ENCODE results near the gene MS4A10. TPM values are rescaled to one million over a fixed set of nuclear protein-coding genes. Genes with fewer than 3 reads are reported as not detected.
"Not testable (repeated sequence)": the region's sequence is repeated elsewhere in the genome, so short reads cannot be mapped to it uniquely, and the experiment has no call there.

The MS4A10 gene
- not detected for total RNA-seq

DNA sequence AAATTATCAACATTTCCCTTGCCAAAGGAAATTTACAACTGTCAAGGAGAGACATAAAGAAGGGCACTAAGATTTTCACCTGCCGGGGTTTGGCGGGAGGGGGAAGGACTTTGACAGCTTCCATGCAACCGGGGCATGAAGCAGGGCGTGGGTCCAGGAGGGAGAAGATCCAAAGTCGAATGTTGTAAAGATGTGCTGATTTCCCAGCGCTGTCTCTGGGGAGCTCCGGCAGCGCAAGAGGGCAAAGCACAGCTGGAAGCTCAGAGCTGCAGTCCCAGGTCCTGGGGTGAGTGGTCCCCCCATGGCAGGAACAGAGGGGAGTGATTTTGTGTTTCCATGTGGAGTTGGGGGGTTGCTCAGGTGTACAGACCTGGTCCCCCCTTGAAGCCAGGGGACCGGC lies at the start of gene MS4A10:
TSS of gene MS4A10 (plus strand) at position 198 of the 400 bp plus-strand sequence. CDS start 5,003 bp downstream, outside the sequence.
- no peak for DNase-seq (ENCODE audit: low spot score)

DNA sequence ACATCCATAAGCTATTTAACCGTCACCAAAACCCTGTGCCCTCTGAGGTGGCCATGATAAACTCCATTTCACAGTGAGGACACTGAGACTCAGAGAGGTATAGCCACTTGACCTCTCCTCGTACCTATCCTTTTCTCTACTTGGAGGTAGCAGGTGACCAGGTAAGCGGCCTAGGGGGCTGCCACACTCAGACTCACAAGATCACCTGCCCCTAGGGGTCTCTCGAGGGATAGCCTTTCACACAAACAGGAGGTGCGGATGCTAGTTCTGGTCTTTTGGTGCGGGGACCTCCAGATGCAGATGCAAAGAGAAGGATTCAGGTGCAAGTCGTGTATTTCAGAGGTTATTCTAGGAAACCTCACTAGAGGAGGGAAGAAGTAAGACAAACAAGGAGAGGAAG lies 46.0 kb upstream of the MS4A10 start:
- no peak for DNase-seq (ENCODE audit: low spot score)

DNA sequence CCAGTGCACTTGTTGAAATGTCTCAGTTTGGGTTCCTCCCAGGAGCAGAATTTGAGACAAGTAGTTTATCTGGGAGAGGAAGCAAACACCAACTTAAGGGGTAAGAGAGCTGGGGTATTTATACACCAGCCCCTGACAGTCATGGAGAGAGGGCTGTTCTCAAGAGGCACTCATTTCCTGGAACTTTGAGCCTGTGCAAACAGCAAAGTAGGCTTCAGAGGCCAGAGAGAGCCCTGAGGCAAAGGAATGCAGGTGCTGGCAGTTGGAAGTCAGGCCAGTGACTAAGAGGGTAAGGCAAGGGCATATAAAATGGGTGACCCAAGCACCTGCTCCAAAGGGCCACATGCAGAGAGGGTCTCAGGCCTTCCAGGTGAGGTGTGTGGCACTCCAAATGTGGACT lies 44.6 kb upstream of the MS4A10 start:
- DNase-seq (ENCODE audit: low spot score), result no peak

DNA sequence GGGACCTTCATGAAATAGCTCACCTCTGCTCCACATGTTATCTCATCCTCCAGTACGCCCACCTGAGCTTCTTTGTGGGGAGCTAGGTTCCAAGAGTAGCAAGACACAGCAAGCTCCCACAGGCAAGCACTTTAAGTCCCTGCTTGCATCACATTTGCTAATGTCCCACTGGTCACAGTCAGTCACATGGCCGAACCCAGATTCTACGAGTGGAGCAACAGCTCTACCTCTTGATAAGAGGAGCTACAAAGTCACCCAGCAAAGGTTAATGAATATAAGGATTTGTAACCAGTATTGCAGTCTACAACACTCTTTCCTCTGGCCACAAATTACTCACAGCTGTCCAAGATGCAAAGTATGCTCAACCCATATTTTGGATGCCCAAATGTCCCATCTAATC lies 43.7 kb upstream of the MS4A10 start:
- DNase-seq (ENCODE audit: low spot score), result no peak

GRCh38 chr11:60743058-60743457 lies 42.1 kb upstream of the MS4A10 start:
- no peak for DNase-seq (ENCODE audit: low spot score)

- peak; percentile 26 for DNase-seq (ENCODE audit: low spot score)
Measured at GRCh38 chr11:60744114-60744513, 41.0 kb upstream of the MS4A10 start.

DNA sequence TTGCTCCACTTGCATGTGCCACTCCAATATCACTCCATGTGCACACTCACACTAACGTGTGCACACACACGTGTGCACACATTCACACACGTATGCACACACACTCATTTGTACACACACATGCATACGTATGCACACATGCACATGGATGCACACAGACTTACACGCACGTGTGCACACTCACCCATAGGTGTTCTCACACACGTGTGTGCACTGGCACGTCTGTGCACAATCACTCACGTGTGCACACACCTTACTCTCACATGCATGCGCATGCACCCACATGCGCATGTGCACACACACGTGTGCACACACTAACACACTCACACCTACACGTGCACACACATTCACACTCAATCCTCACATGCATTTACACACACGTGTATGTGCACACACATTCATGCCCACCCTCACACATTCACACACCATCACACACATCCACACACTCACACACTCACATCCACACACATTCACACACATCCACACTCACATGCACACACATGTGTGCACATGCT lies 37.7 kb upstream of the MS4A10 start:
- DNase-seq (ENCODE audit: low spot score), result no peak

GRCh38 chr11:60748225-60748624 lies 36.9 kb upstream of the MS4A10 start:
- DNase-seq (ENCODE audit: low spot score), result no peak

GRCh38 chr11:60748821-60749220 lies 36.3 kb upstream of the MS4A10 start:
- DNase-seq (ENCODE audit: low spot score), result no peak

DNA sequence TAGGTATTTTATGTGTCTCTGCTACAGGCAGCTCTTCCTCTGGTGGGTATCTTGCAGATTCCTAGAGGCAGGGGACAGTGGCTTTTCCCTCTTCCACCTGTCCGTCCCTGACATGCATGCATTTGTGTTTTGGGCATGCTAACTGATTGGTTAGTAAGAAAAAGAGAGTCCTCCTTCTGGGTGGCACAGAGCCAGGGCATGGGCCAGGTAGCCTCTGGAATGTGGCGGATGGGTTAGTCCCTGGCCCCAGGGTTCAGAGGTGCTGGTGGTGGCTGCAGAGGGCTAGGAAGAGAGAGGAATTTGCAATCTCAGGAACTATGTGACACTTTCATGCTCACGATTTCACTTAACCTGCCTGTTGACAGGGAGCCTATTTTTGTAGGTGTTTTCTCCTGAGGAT lies 34.2 kb upstream of the MS4A10 start:
- DNase-seq (ENCODE audit: low spot score), result no peak

GRCh38 chr11:60753309-60753708 lies 31.8 kb upstream of the MS4A10 start:
- no peak for DNase-seq (ENCODE audit: low spot score)

DNA sequence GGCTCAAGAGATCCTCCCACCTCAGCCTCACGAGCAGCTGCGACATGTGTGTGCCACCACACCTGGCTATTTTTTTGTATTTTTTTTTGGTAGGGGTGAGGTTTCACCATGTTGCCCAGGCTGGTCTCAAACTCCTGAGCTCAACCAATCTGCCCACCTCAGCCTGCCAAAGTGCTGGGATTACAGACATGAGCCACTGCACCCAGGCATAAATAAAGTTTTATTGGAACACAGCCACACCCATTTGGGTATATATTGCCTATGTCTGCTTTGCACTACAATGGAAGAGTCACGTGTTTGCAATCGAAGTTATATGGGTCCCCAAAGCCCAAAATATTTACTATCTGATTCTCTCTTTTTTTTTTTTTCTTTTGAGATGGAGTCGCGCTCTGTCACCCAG lies 30.2 kb upstream of the MS4A10 start:
- no peak for DNase-seq (ENCODE audit: low spot score)

DNA sequence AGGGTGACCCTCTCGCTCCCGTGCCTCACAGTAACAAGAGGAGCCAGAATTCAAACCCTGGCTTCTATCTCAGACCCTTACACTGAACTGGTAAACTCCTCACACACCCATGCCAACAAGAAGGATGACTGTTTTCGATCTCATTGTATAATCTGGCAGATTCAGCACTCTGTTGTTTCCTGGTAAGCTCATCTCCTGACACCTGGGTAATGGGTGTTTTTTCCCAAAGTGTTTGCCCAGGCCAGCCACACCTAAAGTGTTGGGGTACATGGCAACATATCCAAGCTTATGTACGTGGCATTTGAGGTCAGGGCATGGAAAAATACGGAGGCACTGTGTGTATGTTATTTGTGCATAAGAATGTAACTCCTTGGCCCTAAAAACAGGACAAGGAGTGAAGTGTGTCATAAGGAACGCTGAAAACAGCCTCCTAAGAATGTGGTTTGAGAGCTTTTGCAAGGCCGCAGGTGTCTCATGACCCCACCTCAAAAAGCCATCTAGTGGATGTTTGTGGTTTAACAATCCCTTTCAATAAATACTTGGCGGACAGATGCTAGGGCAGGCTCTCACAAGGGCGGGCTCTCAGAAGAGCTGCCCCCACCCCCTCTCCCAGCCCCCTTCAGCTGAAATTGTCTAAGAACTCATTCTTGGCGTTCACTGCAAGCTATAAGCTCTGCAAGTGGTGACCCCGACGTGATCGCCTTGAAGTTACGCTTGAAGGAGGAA lies 28.7 kb upstream of the MS4A10 start, which contains the start of gene MS4A15:
TSS of gene MS4A15 (plus strand) at position 561 of the 726 bp plus-strand sequence. CDS start 6,867 bp downstream, outside the sequence.
- no peak for DNase-seq (ENCODE audit: low spot score)

DNA sequence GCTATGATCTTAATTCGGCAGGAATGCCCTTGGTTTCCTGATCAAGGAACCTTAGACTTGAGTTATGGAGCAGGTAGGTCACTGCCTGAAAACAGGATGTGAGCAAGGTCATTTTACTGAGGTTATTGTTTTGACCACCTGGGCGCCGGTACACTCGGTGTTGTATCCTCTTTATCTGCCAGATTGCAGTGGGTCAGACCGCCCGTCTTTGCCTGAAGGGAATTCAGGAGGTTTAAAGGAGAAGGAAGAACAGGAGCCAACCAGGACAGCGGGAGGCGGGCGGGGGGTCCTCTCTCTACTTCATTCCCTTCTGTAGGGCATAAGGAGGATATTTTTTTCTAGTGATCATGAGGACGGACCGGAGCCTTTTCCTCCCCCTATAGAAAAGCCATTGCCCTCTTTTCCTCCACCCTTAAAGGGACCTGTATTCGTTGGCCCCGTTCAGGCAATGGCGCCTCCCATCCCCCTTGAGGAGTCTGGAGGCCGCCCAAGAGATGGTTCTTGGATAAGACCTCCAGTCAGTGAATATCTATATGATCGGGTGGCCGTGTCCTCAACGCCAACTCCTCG lies 27.8 kb upstream of the MS4A10 start:
- DNase-seq (ENCODE audit: low spot score), result no peak

- DNase-seq (ENCODE audit: low spot score), result not testable (repeated sequence)
Measured at GRCh38 chr11:60758671-60759070, 26.5 kb upstream of the MS4A10 start.

GRCh38 chr11:60759438-60760225 lies 25.5 kb upstream of the MS4A10 start:
- DNase-seq (ENCODE audit: low spot score), result not testable (repeated sequence)

- no peak for DNase-seq (ENCODE audit: low spot score)
Measured at GRCh38 chr11:60761436-60762190, 23.5 kb upstream of the MS4A10 start.

GRCh38 chr11:60762851-60763691 lies 22.1 kb upstream of the MS4A10 start:
- no peak for DNase-seq (ENCODE audit: low spot score)

DNA sequence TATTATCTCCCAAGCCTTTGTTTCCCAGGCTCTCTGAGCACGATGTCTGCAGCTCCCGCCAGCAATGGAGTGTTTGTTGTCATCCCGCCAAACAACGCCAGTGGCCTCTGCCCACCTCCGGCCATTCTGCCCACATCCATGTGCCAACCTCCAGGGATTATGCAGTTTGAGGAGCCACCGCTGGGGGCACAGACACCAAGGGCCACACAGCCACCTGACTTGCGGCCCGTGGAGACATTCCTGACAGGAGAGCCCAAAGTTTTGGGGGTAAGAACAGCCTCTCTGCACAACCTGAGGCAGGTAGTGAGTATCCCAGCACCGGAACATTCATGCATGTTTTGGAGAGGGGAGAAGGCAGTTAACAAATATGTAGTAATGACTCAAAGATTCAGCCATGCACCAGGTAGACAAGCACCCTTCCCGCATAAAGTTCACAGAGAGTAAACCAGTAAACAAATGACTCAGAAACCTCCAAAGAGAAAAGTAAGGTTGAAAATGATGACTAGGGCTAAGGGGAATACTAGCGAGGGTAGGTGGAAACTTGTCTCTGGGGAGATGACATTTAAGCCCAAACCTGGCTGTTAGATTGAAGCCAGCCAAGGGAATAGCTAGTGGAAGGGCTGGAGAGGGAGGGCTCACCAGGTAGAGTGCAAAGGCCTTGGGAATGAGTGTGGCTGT lies 21.3 kb upstream of the MS4A10 start:
- DNase-seq (ENCODE audit: low spot score), result no peak

- DNase-seq (ENCODE audit: low spot score), result no peak
Measured at GRCh38 chr11:60764879-60765278, 20.3 kb upstream of the MS4A10 start.
